HFFc6 (cell line): ENCODE results near the gene SUMO2. TPM values are rescaled to one million over a fixed set of nuclear protein-coding genes. Genes with fewer than 3 reads are reported as not detected.
A peak's percentile ranks its signal among the peaks of the same experiment; 100 is the strongest.

Experiments used
- DNase-seq: peaks from one replicate; pipeline ENCODE4 v3.0.0-alpha.2; 2018
- H3K27ac Mint-ChIP-seq: 2 replicates; pipeline ENCODE4 v1.8.0; 2020; ENCODE audit warnings: mild to moderate bottlenecking, mixed read lengths
- H3K27me3 Mint-ChIP-seq: 2 replicates; pipeline ENCODE4 v1.8.0; 2021; ENCODE audit warnings: mild to moderate bottlenecking, moderate library complexity, mixed read lengths; ENCODE audit not compliant: insufficient read depth
- H3K36me3 Mint-ChIP-seq: 2 replicates; pipeline ENCODE4 v1.8.0; 2021; ENCODE audit warnings: low read depth, mixed read lengths
- H3K4me1 Mint-ChIP-seq: 2 replicates; pipeline ENCODE4 v1.8.0; 2020; ENCODE audit warnings: low read depth, mixed read lengths
- H3K4me3 Mint-ChIP-seq: 2 replicates; pipeline ENCODE4 v1.8.0; 2020; ENCODE audit warnings: mild to moderate bottlenecking, moderate library complexity, mixed read lengths
- H3K9me3 Mint-ChIP-seq: 2 replicates; pipeline ENCODE4 v1.8.0; 2020; ENCODE audit warnings: mild to moderate bottlenecking, mixed read lengths
- CTCF ChIP-seq: fragments of 200-600 bp; sonication (generic); IDR thresholded peaks from 2 replicates; pipeline ENCODE4 v1.5.0; 2021; ENCODE audit warnings: antibody characterized with exemption, mild to moderate bottlenecking
- total RNA-seq, 6 experiments: library from RNA; stranded (reverse); fragmentation: NEBNext Ultra II Directional; extraction: Animal tissue kit (Norgen Biotek cat#: 25700); gene quantifications; 2 replicates in 1 of 6; 3 replicates in 5 of 6; pipeline ENCODE4 v1.2.3, GENCODE V29; 2021

SUMO2 gene
- total RNA-seq, 6 experiments from 2014 or later, result 398 to 555 (median 512) TPM

DNA sequence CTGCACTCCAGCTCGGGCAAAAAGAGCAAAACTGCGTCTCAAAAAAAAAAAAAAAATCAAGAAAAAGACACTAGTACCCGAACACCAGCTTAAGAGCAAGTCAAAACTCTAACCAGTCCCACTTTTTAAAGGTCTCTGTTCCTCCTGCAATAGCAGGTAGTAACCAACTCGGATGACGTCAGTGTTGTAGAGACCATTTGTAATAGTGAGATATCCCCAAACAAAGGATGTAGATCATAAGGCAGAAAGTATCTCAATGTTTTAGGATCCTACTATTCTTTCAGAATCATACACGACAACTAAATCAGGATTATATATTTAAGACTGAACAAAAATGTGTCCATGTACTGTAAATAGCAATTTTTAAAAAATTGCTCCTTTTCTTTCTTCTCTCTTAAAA, 30.8 kb downstream of the SUMO2 start:
- H3K4me3 Mint-ChIP-seq, result peak overlapping the region; percentile 98
- no peak for DNase-seq
- H3K9me3 Mint-ChIP-seq, result no peaks in the 10 kb centered on the region
- H3K4me1 Mint-ChIP-seq, result peaks cover 43% of the 10 kb centered on the region
- H3K36me3 Mint-ChIP-seq, result peaks cover 22% of the 10 kb centered on the region
- H3K27me3 Mint-ChIP-seq, result peaks cover 12% of the 10 kb centered on the region
- no peak for TF ChIP-seq CTCF
- H3K27ac Mint-ChIP-seq, result peak overlapping the region; percentile 85

DNA sequence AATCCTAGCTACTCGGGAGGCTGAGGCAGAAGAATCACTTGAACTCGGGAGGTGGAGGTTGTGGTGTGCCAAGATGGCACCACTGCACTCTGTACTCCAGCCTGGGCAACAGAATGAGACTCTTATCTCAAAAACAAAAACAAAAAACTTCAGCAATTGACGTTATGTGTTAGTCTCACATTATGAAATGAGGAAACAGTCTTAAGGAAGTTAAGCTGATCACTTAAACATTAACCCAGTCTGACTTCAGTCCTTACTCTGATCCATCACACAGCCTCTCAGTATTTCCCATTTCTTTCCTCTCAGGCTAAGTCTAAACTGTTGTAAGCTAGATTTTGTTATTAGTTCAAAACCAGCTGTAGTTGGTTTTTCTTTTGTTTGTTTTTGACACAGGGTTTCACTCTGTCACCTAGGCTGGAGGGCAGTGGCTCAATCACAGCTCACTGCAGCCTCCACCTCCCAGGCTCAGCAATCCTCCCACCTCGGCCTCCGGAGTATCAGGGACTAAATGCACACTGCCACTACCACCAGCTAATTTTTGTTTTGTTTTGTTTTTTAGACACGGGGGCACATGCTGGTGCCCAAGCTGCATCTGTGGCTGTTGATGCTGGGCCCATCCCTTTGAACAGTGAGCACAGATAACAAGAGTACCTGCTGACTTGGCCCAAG, 34.7 kb downstream of the SUMO2 start:
- Mint-ChIP-seq H3K4me3 (no peak overlapping the region), H3K9me3 (no peaks in the 10 kb centered on the region), H3K27ac (no peak overlapping the region), H3K4me1 (peaks cover 35% of the 10 kb centered on the region), H3K27me3 (peaks cover 1% of the 10 kb centered on the region; the same call in 1 of the 2 replicates), H3K36me3 (peaks cover 32% of the 10 kb centered on the region)
- no peak for TF ChIP-seq CTCF
- no peak for DNase-seq

- H3K9me3 Mint-ChIP-seq, result no peaks in the 10 kb centered on the region
- no peaks in the 10 kb centered on the region for H3K27me3 Mint-ChIP-seq
- H3K4me1 Mint-ChIP-seq, result peaks cover 21% of the 10 kb centered on the region
- peak overlapping the region; percentile 49; the same call in 1 of the 2 replicates for H3K27ac Mint-ChIP-seq
- peak; percentile 35 for DNase-seq
- no peak overlapping the region for H3K4me3 Mint-ChIP-seq
- peaks cover 34% of the 10 kb centered on the region for H3K36me3 Mint-ChIP-seq
- TF ChIP-seq CTCF, result no peak
Observed at GRCh38 chr17:75146592-75146991, 36.2 kb downstream of the SUMO2 start.

- Mint-ChIP-seq H3K27me3 (no peaks in the 10 kb centered on the region), H3K9me3 (no peaks in the 10 kb centered on the region), H3K4me1 (peaks cover 21% of the 10 kb centered on the region), H3K36me3 (peaks cover 37% of the 10 kb centered on the region), H3K27ac (peak overlapping the region; percentile 18; the same call in 1 of the 2 replicates), H3K4me3 (no peak overlapping the region)
- TF ChIP-seq CTCF, result no peak
- DNase-seq, result no peak
Observed at GRCh38 chr17:75144816-75145512, 37.8 kb downstream of the SUMO2 start.

DNA sequence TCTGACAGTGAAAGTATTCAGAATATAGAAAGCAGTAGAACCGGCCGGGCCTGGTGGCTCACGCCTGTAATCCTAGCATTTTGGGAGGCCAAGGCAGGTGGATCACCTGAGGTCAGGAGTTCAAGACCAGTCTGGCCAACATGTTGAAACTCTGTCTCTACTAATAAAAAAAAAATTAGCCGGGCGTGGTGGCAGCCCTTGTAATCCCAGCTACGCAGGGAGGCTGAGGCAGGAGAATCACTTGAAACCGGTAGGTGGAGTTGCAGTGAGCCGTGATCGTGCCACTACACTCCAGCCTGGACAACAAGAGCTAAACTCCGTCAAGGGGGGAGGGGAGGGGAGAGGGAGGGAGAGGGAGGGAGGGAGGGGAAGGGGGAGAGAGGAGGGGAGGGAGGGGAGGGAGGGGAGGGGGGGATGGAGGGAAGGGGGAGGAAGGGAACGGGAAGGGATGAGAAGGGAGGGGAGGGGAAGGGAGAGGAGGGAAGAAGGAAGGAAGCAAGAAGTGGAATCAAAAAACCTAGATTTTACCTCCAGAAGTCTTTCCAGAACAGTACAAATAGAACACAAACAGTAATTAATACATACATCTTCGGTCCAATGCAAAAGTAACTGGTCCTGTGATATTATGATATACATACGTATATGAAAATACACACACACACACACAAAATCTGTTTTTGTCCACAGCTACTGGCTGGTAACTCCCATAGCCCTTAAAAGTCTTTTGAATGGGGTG, 40.4 kb downstream of the SUMO2 start:
- peaks cover 26% of the 10 kb centered on the region for H3K36me3 Mint-ChIP-seq
- H3K4me3 Mint-ChIP-seq, result no peak overlapping the region
- H3K9me3 Mint-ChIP-seq, result no peaks in the 10 kb centered on the region
- no peaks in the 10 kb centered on the region for H3K27me3 Mint-ChIP-seq
- H3K4me1 Mint-ChIP-seq, result peaks cover 12% of the 10 kb centered on the region
- DNase-seq, result no peak
- no peak overlapping the region for H3K27ac Mint-ChIP-seq
- no peak for TF ChIP-seq CTCF
